Right lobe of liver (tissue), 6 donors: ENCODE results near the gene RELN. TPM values are rescaled to one million over a fixed set of nuclear protein-coding genes. Genes with fewer than 3 reads are reported as not detected.

Experiments
- ATAC-seq, 4 donors: fragments of 200-7000 bp; cut with Tn5 transposase; one replicate each; pipeline ENCODE4 v1.9.1; 2020; ENCODE audit warnings: mild to moderate bottlenecking in 4 of 4, moderate library complexity in 4 of 4
- DNase-seq, 3 donors: peaks; one replicate each; pipeline ENCODE4 v3.0.0-alpha.2; 2020
- H3K27ac ChIP-seq, 3 donors: fragments of 200-600 bp; one replicate each; pipeline ENCODE4 v1.8.0; 2022
- H3K27me3 ChIP-seq, 2 donors: fragments of 200-600 bp; one replicate each; pipeline ENCODE4 v1.8.0; 2022
- H3K36me3 ChIP-seq, 4 donors: fragments of 200-600 bp; sonication (generic) in 1 of 4; one replicate each; pipeline versions ENCODE4 v1.5.1 to v1.8.0; 2017 to 2022; ENCODE audit warnings: control low read depth in 1 of 4
- H3K4me1 ChIP-seq, 4 donors: fragments of 200-600 bp; sonication (generic) in 1 of 4; one replicate each; pipeline versions ENCODE4 v1.5.1 to v1.8.0; 2017 to 2022; ENCODE audit warnings: control low read depth in 1 of 4
- H3K4me3 ChIP-seq, 3 donors: fragments of 200-600 bp; one replicate each; pipeline ENCODE4 v1.8.0; 2022
- H3K9me3 ChIP-seq, 4 donors: fragments of 200-600 bp; sonication (generic) in 1 of 4; one replicate each; pipeline versions ENCODE4 v1.5.1 to v1.8.0; 2017 to 2022; ENCODE audit warnings: control low read depth in 1 of 4
- POLR2A ChIP-seq: fragments of 450-650 bp; IDR thresholded peaks from one replicate; pipeline ENCODE4 v1.6.1; 2017; ENCODE audit warnings: antibody characterized with exemption, mild to moderate bottlenecking
- WGBS: methylation state at CpG from one replicate; pipeline ENCODE4 v1.1.6; 2018; ENCODE audit warnings: low coverage, low lambda C conversion rate; ENCODE audit not compliant: insufficient coverage; ENCODE audit errors: missing lambda C conversion rate; 5-methylcytosine and 5-hydroxymethylcytosine counted together
- intact Hi-C, 2 donors: fragments of 100-400 bp; cut with DNase I; formaldehyde crosslinking; loops; one replicate each; pipeline versions ENCODE4 v1.11.2 to v1.14.1; 2022
- total RNA-seq, 6 experiments: library from RNA; depleted of rRNA in 2 of 6; stranded (reverse); fragments of >200 nt in 2 of 6; fragmentation: NEBNext Ultra II Directional in 3 of 6; extraction: Animal tissue kit (Norgen Biotek cat#: 25700) in 3 of 6; gene quantifications; one replicate each; pipeline versions ENCODE4 v1.1.0 to v1.2.4, GENCODE V29; 2016 to 2023
- TF ChIP-seq, protein P1 (sequence below), 4 donors: fragments of 200-600 bp in 3 of 4; fragments of 450-650 bp in 1 of 4; IDR thresholded peaks; one replicate each; pipeline versions ENCODE4 v1.5.1 to v1.8.0; 2016 to 2022; ENCODE audit warnings: antibody characterized with exemption in 4 of 4, mild to moderate bottlenecking in 2 of 4
- donor health status: DM: no; HTN: yes; CAD: no.
- donor health status: DM: no; HTN: no; CAD: no.
- donor health status: DM: no; HTN: no; CAD: no.
- donor health status: DM: no; HTN: yes; CAD: no.
- donor health status: DM: no; HTN: yes; CAD: no.

RELN gene
- total RNA-seq, 6 experiments from 2014 or later: 11.9 to 35.7 (median 18.9) TPM

GRCh38 chr7:103940382-103941268 lies 48.8 kb downstream of the RELN start:
- Histone ChIP-seq H3K4me3 (no peak overlapping the region), H3K36me3 (no peaks in the 10 kb centered on the region), H3K9me3 (no peaks in the 10 kb centered on the region), H3K4me1 (peaks cover 0 to 4% (median 0%) of the 10 kb centered on the region in 4 donors), H3K27me3 (no peaks in the 10 kb centered on the region), H3K27ac (no peak overlapping the region)
- ATAC-seq: no peak
- no peak for DNase-seq
- intact Hi-C loops: no loop called here
- TF ChIP-seq, protein P1, sequence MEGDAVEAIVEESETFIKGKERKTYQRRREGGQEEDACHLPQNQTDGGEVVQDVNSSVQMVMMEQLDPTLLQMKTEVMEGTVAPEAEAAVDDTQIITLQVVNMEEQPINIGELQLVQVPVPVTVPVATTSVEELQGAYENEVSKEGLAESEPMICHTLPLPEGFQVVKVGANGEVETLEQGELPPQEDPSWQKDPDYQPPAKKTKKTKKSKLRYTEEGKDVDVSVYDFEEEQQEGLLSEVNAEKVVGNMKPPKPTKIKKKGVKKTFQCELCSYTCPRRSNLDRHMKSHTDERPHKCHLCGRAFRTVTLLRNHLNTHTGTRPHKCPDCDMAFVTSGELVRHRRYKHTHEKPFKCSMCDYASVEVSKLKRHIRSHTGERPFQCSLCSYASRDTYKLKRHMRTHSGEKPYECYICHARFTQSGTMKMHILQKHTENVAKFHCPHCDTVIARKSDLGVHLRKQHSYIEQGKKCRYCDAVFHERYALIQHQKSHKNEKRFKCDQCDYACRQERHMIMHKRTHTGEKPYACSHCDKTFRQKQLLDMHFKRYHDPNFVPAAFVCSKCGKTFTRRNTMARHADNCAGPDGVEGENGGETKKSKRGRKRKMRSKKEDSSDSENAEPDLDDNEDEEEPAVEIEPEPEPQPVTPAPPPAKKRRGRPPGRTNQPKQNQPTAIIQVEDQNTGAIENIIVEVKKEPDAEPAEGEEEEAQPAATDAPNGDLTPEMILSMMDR (IDR thresholded peaks at IDR 0.05): no peak
- TF ChIP-seq POLR2A: no peak
- WGBS: 67% methylated on average over 6 of the region's 6 CpGs

- WGBS: 81% methylated on average over 3 of the region's 3 CpGs
- TF ChIP-seq, protein P1 (IDR thresholded peaks at IDR 0.05): no peak
- no peak for TF ChIP-seq POLR2A
- H3K27me3 ChIP-seq: no peaks in the 10 kb centered on the region
- no peaks in the 10 kb centered on the region for H3K9me3 ChIP-seq
- intact Hi-C loops: no loop called here
- H3K4me1 ChIP-seq: peaks cover 0 to 4% (median 0%) of the 10 kb centered on the region in 4 donors
- no peak overlapping the region for H3K4me3 ChIP-seq
- DNase-seq: no peak
- no peak overlapping the region for H3K27ac ChIP-seq
- H3K36me3 ChIP-seq: no peaks in the 10 kb centered on the region
- ATAC-seq: no peak
Observed at GRCh38 chr7:103937680-103938079, 51.8 kb downstream of the RELN start.

DNA sequence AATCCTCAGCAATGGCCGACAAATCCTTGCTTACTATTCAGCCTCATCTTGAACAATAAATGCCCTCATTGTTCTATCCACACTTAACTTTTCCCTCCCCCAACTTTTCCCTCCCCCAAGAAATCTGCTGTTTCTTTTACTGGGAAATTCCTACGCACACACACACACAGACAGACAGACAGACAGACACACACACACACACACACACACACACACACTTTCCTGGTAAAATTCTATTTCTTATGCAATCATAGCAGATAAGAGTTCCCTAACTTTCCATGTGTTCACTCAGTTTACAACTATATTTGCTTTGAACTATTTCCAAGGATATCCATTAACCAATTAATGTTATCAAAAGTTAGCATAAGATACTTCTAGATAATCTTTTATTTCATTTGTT lies 52.9 kb downstream of the RELN start:
- no peak for DNase-seq

DNA sequence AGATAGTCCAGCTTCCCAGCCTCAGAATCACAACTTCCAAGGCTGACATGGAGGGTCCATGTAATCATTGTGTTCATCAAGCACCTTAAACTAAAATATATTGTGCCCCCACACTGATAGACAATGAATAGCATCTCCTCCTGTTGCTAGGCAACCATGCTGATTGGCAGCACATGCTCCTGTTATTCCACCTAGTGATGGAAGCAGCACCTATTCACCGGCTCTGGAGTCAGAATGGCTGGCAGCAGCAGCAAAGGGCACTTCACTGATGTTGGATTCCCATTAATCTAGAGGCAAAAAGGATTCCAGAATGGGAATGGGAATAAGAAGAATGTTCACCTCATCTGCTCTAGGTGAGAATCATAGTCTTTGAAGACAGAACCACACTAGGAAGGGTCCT lies 55.0 kb downstream of the RELN start:
- no peak for ATAC-seq

More for the DNA sequence above, 52.9 kb downstream of the RELN start:
- Histone ChIP-seq H3K4me1 (peaks cover 0 to 4% (median 0%) of the 10 kb centered on the region in 4 donors), H3K4me3 (no peak overlapping the region), H3K9me3 (no peaks in the 10 kb centered on the region), H3K27me3 (no peaks in the 10 kb centered on the region), H3K27ac (no peak overlapping the region), H3K36me3 (no peaks in the 10 kb centered on the region)
- WGBS: 47% methylated on average over 2 of the region's 2 CpGs
- TF ChIP-seq, protein P1 (IDR thresholded peaks at IDR 0.05): no peak
- no peak for TF ChIP-seq POLR2A
- ATAC-seq: peak; percentile 38 to 82 (median 80)
- intact Hi-C loops: no loop called here

More for the DNA sequence above, 55.0 kb downstream of the RELN start:
- Histone ChIP-seq H3K36me3 (no peaks in the 10 kb centered on the region), H3K9me3 (no peaks in the 10 kb centered on the region), H3K27ac (no peak overlapping the region), H3K4me1 (peaks cover 0 to 4% (median 0%) of the 10 kb centered on the region in 4 donors), H3K27me3 (no peaks in the 10 kb centered on the region), H3K4me3 (no peak overlapping the region)
- DNase-seq: no peak
- 18% methylated on average over 1 of the region's 1 CpG for WGBS
- no peak for TF ChIP-seq POLR2A
- TF ChIP-seq, protein P1 (IDR thresholded peaks at IDR 0.05): no peak
- intact Hi-C loops: no loop called here
